ENCODE measurements around the gene MOCS1.

Gene MOCS1

GRCh38 chr6:39873439-39873838 is 60.8 kb downstream of the MOCS1 start:
- no peak overlapping the region for H3K4me3 ChIP-seq (ENCODE audit: low read depth, low read length)
- TF ChIP-seq CTCF (IDR thresholded peaks at IDR 0.05; ENCODE audit: borderline replicate concordance, insufficient read depth, low read depth, low read length): no peak

- TF ChIP-seq CTCF (IDR thresholded peaks at IDR 0.05; ENCODE audit: borderline replicate concordance, insufficient read depth, low read depth, low read length): 0 out of 2 replicates have a peak, but pooled peaks have one; percentile 8
- no peak overlapping the region for H3K4me3 ChIP-seq (ENCODE audit: low read depth, low read length)
Measured at GRCh38 chr6:39870950-39871349, 63.3 kb downstream of the MOCS1 start.

GRCh38 chr6:39867592-39867991 is 66.7 kb downstream of the MOCS1 start:
- H3K4me3 ChIP-seq (ENCODE audit: low read depth, low read length): no peak overlapping the region
- TF ChIP-seq CTCF (IDR thresholded peaks at IDR 0.05; ENCODE audit: borderline replicate concordance, insufficient read depth, low read depth, low read length): peak; percentile 18; the same call in 1 of the 2 replicates

- peak; percentile 83 for TF ChIP-seq CTCF (IDR thresholded peaks at IDR 0.05; ENCODE audit: borderline replicate concordance, insufficient read depth, low read depth, low read length)
- H3K4me3 ChIP-seq (ENCODE audit: low read depth, low read length): no peak overlapping the region
Measured at GRCh38 chr6:39865011-39865888, 69.0 kb downstream of the MOCS1 start.

- no peak overlapping the region for H3K4me3 ChIP-seq (ENCODE audit: low read depth, low read length)
- no peak for TF ChIP-seq CTCF (IDR thresholded peaks at IDR 0.05; ENCODE audit: borderline replicate concordance, insufficient read depth, low read depth, low read length)
Measured at GRCh38 chr6:39861663-39862062, 72.6 kb downstream of the MOCS1 start.

- no peak overlapping the region for H3K4me3 ChIP-seq (ENCODE audit: low read depth, low read length)
- no peak for TF ChIP-seq CTCF (IDR thresholded peaks at IDR 0.05; ENCODE audit: borderline replicate concordance, insufficient read depth, low read depth, low read length)
Measured at GRCh38 chr6:39859025-39859424, 75.2 kb downstream of the MOCS1 start.

Measured in GM12875 (cell line).